KMS-11 (cell line): ENCODE measurements around the gene IVD.

ENCODE experiments used
- H2AFZ ChIP-seq: fragments of 200-600 bp; sonication (generic); 2 replicates; pipeline ENCODE4 v1.6.1; 2016; ENCODE audit warnings: antibody characterized with exemption, mixed run types, low read depth
- H3K27ac ChIP-seq: fragments of 200-600 bp; sonication (generic); 2 replicates; pipeline ENCODE4 v1.6.1; 2016; ENCODE audit warnings: mild to moderate bottlenecking, mixed run types
- H3K27me3 ChIP-seq: fragments of 200-600 bp; sonication (generic); 2 replicates; pipeline ENCODE4 v1.6.1; 2017; ENCODE audit warnings: mild to moderate bottlenecking, low read depth, mixed run types, moderate library complexity; ENCODE audit not compliant: insufficient read depth
- H3K36me3 ChIP-seq: fragments of 200-600 bp; sonication (generic); 2 replicates; pipeline ENCODE4 v1.6.1; 2017; ENCODE audit warnings: mild to moderate bottlenecking, mixed run types; ENCODE audit not compliant: insufficient read depth
- H3K4me1 ChIP-seq: fragments of 200-600 bp; sonication (generic); 2 replicates; pipeline ENCODE4 v1.6.1; 2016; ENCODE audit warnings: mild to moderate bottlenecking, low read depth, mixed run types; ENCODE audit not compliant: poor library complexity, severe bottlenecking
- H3K4me2 ChIP-seq: fragments of 200-600 bp; sonication (generic); 2 replicates; pipeline ENCODE4 v1.7.0; 2016; ENCODE audit warnings: mild to moderate bottlenecking, mixed run types
- H3K4me3 ChIP-seq: fragments of 200-600 bp; sonication (generic); IDR thresholded peaks from 2 replicates; pipeline ENCODE4 v1.6.1; 2017; ENCODE audit warnings: low read depth, low read length, mixed read lengths; ENCODE audit not compliant: insufficient read depth
- H3K79me2 ChIP-seq: fragments of 200-600 bp; sonication (generic); 2 replicates; pipeline ENCODE4 v1.6.1; 2016; ENCODE audit warnings: low read depth, mixed run types; ENCODE audit not compliant: insufficient read depth
- H3K9ac ChIP-seq: fragments of 200-600 bp; sonication (generic); 2 replicates; pipeline ENCODE4 v1.6.1; 2016; ENCODE audit warnings: mild to moderate bottlenecking, mixed run types
- H4K20me1 ChIP-seq: fragments of 200-600 bp; sonication (generic); 2 replicates; pipeline ENCODE4 v1.6.1; 2016; ENCODE audit warnings: mild to moderate bottlenecking, mixed run types; ENCODE audit not compliant: insufficient read depth
- TF ChIP-seq, protein P1 (sequence below): fragments of 200-600 bp; sonication (generic); conservative IDR thresholded peaks from 2 replicates; pipeline ENCODE4 v1.6.1; 2017; ENCODE audit warnings: low read depth, mild to moderate bottlenecking, antibody characterized with exemption, low read length, moderate library complexity, mixed read lengths

Gene IVD

DNA sequence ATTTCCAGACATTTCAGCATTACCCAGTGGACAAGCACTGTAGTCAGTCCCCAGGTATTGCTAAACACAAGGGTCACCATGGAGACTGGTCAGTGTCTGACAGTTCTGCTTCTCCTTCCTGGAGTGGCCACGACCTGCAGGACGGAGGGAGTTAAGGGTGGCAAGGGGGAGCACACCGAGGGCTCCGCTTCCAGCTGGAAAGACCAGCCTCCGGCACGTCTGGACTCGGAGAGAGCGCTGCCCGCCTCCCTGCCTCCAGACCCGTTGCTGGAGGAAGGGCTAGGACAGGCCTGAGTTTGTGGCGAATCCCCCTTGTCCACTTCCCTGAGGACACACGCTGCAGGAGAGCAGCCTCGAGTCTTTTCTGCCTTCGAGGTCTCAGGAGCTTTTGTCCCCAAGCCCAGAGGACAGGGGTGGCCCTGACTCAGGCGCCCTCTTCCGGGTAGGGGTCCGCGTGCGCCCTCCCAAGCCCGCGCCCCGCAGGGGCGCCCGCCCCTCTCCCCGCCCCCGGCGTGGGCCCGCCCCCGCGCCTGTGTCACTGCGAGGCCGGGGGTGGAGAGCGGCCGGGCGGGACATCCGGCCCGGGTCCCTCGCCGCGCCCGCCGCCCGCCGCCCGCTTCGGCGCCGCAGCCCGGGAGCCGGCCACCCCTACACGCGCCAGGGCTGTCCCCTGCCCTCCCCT lies 65.0 kb downstream of the IVD start, which contains the start of gene CHST14:
Gene CHST14, plus strand, starts transcription at position 562 of the 682 bp plus-strand sequence. CDS start 230 bp downstream, outside the sequence.
- peaks cover 17% of the 10 kb centered on the region for H3K4me1 ChIP-seq
- peak within 1 kb of the TSS; percentile 66 for H3K9ac ChIP-seq
- TF ChIP-seq, protein P1, sequence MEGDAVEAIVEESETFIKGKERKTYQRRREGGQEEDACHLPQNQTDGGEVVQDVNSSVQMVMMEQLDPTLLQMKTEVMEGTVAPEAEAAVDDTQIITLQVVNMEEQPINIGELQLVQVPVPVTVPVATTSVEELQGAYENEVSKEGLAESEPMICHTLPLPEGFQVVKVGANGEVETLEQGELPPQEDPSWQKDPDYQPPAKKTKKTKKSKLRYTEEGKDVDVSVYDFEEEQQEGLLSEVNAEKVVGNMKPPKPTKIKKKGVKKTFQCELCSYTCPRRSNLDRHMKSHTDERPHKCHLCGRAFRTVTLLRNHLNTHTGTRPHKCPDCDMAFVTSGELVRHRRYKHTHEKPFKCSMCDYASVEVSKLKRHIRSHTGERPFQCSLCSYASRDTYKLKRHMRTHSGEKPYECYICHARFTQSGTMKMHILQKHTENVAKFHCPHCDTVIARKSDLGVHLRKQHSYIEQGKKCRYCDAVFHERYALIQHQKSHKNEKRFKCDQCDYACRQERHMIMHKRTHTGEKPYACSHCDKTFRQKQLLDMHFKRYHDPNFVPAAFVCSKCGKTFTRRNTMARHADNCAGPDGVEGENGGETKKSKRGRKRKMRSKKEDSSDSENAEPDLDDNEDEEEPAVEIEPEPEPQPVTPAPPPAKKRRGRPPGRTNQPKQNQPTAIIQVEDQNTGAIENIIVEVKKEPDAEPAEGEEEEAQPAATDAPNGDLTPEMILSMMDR, result no peak
- no peak within 1 kb of the TSS for H3K4me3 ChIP-seq
- no peaks in the 10 kb centered on the region for H3K27me3 ChIP-seq
- H3K36me3 ChIP-seq, result no peaks in the 10 kb centered on the region; the same call in 1 of the 2 replicates
- H3K27ac ChIP-seq, result no peak within 1 kb of the TSS
- no peaks in the 10 kb centered on the region for H4K20me1 ChIP-seq
- H2AFZ ChIP-seq, result peak within 1 kb of the TSS; percentile 98
- peak within 1 kb of the TSS; percentile 97 for H3K4me2 ChIP-seq
- no peaks in the 10 kb centered on the region for H3K79me2 ChIP-seq
